ENCODE measurements around the gene TANGO6. TPM values are rescaled to one million over a fixed set of nuclear protein-coding genes. Genes with fewer than 3 reads are reported as not detected.

TANGO6 gene
- 13.2 and 16.7 TPM in 2 replicates for total RNA-seq (2014; rRNA removed; shearing (Covaris generic))

DNA sequence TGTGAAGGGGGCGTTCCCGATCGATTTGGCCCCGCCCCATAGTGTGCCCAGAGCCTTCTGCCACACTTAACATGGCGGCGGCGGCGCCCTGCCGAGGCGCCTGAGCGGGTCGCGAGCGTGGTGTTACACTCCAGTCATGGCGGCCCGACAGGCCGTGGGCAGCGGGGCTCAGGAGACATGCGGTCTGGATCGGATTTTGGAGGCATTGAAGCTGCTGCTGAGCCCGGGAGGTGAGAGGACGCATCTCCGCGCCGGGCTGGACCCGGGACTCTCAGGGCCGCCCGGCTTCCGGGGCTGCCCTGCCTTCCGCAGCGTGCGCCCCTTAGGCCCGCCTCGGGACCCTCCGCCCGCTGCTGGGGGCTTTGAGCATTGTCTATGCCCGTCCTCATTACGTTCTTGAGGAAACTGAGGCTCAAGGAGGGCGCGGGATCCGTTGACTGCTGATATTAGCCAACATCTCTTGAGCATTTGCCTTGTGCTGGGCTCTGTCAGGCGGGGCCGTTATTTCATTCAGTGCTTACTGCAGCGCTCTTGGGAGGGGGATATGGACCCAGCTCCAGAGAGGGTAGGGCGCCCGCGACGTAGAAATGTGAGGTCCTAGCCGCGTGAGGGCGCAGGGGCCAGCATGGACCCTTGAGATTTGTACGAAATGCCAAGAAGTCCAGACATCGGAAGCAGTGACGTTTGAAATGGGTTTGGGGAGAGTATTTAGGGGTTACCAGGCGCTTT lies at the start of gene TANGO6:
Gene TANGO6 (plus strand): TSS at position 50 of the 729 bp plus-strand sequence. CDS start 87 bp downstream, at position 137.
- DNase-seq = peak; percentile 92

DNA sequence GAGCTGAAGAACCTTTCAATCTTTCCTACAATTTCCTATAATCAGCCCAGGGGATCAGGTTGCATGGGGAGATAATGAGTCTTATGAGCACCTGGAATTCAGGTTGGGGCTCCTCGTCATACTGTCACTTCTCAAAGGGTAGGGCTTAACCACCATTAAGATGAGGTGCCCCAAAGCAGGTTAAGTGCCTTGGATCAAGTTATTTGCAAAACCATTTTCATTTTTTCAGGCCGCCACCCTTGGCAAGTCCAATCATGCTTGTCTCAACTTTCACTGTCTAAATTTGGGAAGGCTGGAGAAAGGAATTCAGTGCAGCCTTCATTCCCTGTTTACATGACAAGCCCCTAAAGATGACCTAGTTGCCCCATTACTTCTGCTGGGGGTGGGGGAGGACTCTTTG lies 44.9 kb upstream of the TANGO6 start:
- Histone ChIP-seq H3K4me3 (ENCODE audit: insufficient read depth, low read depth, low read length) (no peak overlapping the region), H3K27me3 (ENCODE audit: control insufficient read depth, insufficient read depth, low read length) (no peaks in the 10 kb centered on the region), H3K36me3 (replicated peaks; ENCODE audit: control insufficient read depth, insufficient read depth, low read length) (peaks cover 10% of the 10 kb centered on the region)
- no peak for DNase-seq

More for the DNA sequence above, at the start of gene TANGO6:
- Histone ChIP-seq H3K36me3 (replicated peaks; ENCODE audit: control insufficient read depth, insufficient read depth, low read length) (no peaks in the 10 kb centered on the region), H3K27me3 (ENCODE audit: control insufficient read depth, insufficient read depth, low read length) (no peaks in the 10 kb centered on the region), H3K4me3 (ENCODE audit: insufficient read depth, low read depth, low read length) (peak within 1 kb of the TSS; percentile 89)

DNA sequence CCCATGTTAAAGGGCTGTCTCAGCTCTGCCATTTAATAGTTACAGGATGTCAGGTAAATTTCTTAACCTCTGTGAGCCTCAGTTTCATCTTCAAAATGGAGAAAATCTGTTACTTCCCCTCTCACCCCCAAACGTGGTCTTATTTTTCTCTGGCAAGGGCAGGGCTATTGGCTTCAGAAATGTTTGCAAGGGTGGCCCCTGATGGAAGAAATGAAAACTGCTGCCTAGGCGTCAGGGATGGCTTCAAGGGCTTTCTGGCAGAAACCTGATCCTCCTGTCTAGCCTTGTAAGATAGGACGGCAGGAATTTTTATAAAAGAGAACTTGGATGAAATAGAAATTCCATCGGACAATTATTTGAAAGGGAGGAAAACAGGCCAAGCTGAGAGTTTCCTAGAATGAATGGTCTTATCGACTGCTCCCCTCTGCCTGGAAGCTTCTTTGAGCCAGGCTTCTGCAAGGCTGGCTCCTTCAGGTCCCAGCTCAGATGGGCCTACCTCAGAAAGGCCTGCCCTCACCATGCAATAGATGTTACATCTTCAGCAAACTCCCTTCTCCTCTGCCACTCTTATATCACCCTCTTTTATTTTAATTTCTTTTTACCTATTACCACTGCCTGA lies 43.0 kb upstream of the TANGO6 start:
- no peak overlapping the region for H3K4me3 ChIP-seq (ENCODE audit: insufficient read depth, low read depth, low read length)
- H3K27me3 ChIP-seq (ENCODE audit: control insufficient read depth, insufficient read depth, low read length) = no peaks in the 10 kb centered on the region
- H3K36me3 ChIP-seq (replicated peaks; ENCODE audit: control insufficient read depth, insufficient read depth, low read length) = peaks cover 10% of the 10 kb centered on the region
- DNase-seq = peak; percentile 71

GRCh38 chr16:68802190-68802589 lies 41.1 kb upstream of the TANGO6 start:
- peaks cover 10% of the 10 kb centered on the region for H3K36me3 ChIP-seq (replicated peaks; ENCODE audit: control insufficient read depth, insufficient read depth, low read length)
- H3K4me3 ChIP-seq (ENCODE audit: insufficient read depth, low read depth, low read length) = no peak overlapping the region
- no peak for DNase-seq
- no peaks in the 10 kb centered on the region for H3K27me3 ChIP-seq (ENCODE audit: control insufficient read depth, insufficient read depth, low read length)

- DNase-seq = no peak
- H3K4me3 ChIP-seq (ENCODE audit: insufficient read depth, low read depth, low read length) = no peak overlapping the region
- H3K36me3 ChIP-seq (replicated peaks; ENCODE audit: control insufficient read depth, insufficient read depth, low read length) = peaks cover 23% of the 10 kb centered on the region
- no peaks in the 10 kb centered on the region for H3K27me3 ChIP-seq (ENCODE audit: control insufficient read depth, insufficient read depth, low read length)
Observed at GRCh38 chr16:68806422-68806821, 36.9 kb upstream of the TANGO6 start.

- H3K4me3 ChIP-seq (ENCODE audit: insufficient read depth, low read depth, low read length) = no peak overlapping the region
- DNase-seq = no peak
- peaks cover 24% of the 10 kb centered on the region for H3K36me3 ChIP-seq (replicated peaks; ENCODE audit: control insufficient read depth, insufficient read depth, low read length)
- no peaks in the 10 kb centered on the region for H3K27me3 ChIP-seq (ENCODE audit: control insufficient read depth, insufficient read depth, low read length)
Observed at GRCh38 chr16:68806981-68807380, 36.4 kb upstream of the TANGO6 start.

DNA sequence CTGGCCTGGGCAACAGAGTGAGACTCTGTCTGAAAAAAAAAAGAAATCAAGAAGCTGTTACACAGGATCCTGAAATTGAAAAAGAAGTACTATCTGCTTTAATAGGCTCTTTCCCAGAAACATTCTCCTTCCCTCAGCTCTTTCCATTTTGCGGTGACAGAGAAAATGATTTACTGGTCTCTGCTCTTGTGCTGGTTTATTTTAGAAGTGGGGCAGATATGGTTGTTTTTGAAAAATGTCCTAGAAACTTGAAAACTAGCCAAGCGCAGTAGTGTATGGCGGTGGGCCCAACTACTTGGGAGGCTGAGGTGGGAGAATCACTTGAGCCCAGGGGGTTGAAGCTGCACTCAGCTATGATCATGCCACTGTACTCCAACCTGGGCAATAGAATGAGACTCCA lies 28.8 kb upstream of the TANGO6 start:
- no peak overlapping the region for H3K4me3 ChIP-seq (ENCODE audit: insufficient read depth, low read depth, low read length)
- no peak for DNase-seq
- H3K27me3 ChIP-seq (ENCODE audit: control insufficient read depth, insufficient read depth, low read length) = no peaks in the 10 kb centered on the region
- H3K36me3 ChIP-seq (replicated peaks; ENCODE audit: control insufficient read depth, insufficient read depth, low read length) = peaks cover 38% of the 10 kb centered on the region

DNA sequence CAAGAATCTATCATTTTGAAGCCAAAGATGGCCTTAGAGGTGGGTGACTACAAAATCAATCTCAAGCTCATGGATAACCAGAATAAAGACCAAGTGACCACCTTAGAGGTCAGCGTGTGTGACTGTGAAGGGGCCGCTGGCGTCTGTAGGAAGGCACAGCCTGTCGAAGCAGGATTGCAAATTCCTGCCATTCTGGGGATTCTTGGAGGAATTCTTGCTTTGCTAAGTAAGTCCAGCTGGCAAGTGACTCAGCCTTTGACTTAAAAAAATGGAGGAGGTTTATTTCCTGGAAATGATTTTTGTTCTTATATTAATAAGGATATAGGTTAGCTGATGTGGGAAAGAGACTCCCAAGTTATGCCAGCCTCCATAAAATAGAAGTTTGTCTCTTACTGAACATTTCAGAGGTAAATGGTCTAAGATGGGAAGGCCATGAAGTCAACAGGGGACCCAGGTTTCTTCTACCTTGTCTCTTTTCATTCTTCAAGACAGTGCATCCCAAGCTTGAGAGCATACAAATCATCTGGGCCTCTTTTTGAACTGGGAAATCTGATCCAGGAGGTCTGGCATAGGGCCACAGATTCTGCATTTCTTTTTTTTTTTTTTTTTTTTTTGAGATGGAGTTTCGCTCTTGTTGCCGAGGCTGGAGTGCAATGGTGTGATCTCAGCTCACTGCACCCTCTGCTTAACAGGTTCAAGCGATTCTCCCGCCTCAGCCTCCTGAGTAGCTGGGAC lies 19.8 kb upstream of the TANGO6 start:
- Histone ChIP-seq H3K27me3 (ENCODE audit: control insufficient read depth, insufficient read depth, low read length) (no peaks in the 10 kb centered on the region), H3K4me3 (ENCODE audit: insufficient read depth, low read depth, low read length) (no peak overlapping the region), H3K36me3 (replicated peaks; ENCODE audit: control insufficient read depth, insufficient read depth, low read length) (peaks cover 28% of the 10 kb centered on the region)
- DNase-seq = peak; percentile 46

DNA sequence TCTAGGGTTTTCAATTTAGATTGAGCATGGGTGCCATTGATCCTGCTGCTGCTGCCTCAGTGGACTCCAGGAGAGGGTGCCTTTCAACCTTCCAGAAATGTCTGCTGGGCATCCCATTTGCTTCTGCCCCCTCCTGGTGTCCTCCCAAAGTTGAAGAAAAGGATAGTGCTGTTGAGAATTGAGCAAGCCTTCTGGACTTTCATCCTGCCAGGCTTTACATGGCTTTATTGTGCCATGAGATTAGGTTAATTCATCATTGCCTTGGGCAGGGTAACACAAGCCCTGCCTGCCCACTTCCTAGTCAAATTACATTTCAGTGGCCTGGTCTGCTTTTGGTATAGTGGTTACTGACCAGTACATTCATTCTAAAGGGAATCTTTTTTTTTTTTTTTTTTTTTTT lies 17.9 kb upstream of the TANGO6 start:
- Histone ChIP-seq H3K27me3 (ENCODE audit: control insufficient read depth, insufficient read depth, low read length) (no peaks in the 10 kb centered on the region), H3K4me3 (ENCODE audit: insufficient read depth, low read depth, low read length) (no peak overlapping the region), H3K36me3 (replicated peaks; ENCODE audit: control insufficient read depth, insufficient read depth, low read length) (peaks cover 33% of the 10 kb centered on the region)

GRCh38 chr16:68826652-68827051 lies 16.7 kb upstream of the TANGO6 start:
- DNase-seq = no peak
- no peaks in the 10 kb centered on the region for H3K27me3 ChIP-seq (ENCODE audit: control insufficient read depth, insufficient read depth, low read length)
- peaks cover 35% of the 10 kb centered on the region for H3K36me3 ChIP-seq (replicated peaks; ENCODE audit: control insufficient read depth, insufficient read depth, low read length)
- no peak overlapping the region for H3K4me3 ChIP-seq (ENCODE audit: insufficient read depth, low read depth, low read length)

More for the DNA sequence above, 17.9 kb upstream of the TANGO6 start:
- DNase-seq = peak; percentile 32

DNA sequence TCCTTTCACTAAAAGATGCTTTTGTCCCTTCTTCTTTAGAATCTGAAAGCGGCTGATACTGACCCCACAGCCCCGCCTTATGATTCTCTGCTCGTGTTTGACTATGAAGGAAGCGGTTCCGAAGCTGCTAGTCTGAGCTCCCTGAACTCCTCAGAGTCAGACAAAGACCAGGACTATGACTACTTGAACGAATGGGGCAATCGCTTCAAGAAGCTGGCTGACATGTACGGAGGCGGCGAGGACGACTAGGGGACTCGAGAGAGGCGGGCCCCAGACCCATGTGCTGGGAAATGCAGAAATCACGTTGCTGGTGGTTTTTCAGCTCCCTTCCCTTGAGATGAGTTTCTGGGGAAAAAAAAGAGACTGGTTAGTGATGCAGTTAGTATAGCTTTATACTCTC lies 10.1 kb upstream of the TANGO6 start:
- Histone ChIP-seq H3K4me3 (ENCODE audit: insufficient read depth, low read depth, low read length) (no peak overlapping the region), H3K36me3 (replicated peaks; ENCODE audit: control insufficient read depth, insufficient read depth, low read length) (peaks cover 26% of the 10 kb centered on the region), H3K27me3 (ENCODE audit: control insufficient read depth, insufficient read depth, low read length) (no peaks in the 10 kb centered on the region)
- no peak for DNase-seq

DNA sequence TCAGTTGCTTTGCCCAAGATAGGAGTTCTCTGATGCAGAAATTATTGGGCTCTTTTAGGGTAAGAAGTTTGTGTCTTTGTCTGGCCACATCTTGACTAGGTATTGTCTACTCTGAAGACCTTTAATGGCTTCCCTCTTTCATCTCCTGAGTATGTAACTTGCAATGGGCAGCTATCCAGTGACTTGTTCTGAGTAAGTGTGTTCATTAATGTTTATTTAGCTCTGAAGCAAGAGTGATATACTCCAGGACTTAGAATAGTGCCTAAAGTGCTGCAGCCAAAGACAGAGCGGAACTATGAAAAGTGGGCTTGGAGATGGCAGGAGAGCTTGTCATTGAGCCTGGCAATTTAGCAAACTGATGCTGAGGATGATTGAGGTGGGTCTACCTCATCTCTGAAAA lies 8.8 kb upstream of the TANGO6 start:
- Histone ChIP-seq H3K4me3 (ENCODE audit: insufficient read depth, low read depth, low read length) (no peak overlapping the region), H3K27me3 (ENCODE audit: control insufficient read depth, insufficient read depth, low read length) (no peaks in the 10 kb centered on the region), H3K36me3 (replicated peaks; ENCODE audit: control insufficient read depth, insufficient read depth, low read length) (peaks cover 16% of the 10 kb centered on the region)
- DNase-seq = no peak

DNA sequence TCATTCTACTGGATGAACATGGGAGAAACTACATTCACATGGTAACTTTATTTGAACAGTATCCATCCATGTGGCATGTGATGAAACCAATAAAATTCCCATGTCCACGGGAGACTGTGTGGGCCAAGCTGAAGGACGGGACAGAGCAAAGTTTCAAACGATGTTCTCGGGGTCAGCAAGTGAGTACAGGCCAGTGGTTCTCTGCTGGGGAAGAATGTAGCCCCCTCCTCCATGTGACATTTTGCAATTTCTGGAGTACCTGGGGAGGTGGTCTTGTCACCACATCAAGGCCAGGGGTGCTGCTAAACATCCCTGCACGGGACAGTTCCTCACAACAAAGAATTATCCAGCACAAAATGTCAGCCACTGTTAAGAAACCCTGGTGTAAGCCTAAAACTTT lies 7.4 kb upstream of the TANGO6 start:
- DNase-seq = no peak

DNA sequence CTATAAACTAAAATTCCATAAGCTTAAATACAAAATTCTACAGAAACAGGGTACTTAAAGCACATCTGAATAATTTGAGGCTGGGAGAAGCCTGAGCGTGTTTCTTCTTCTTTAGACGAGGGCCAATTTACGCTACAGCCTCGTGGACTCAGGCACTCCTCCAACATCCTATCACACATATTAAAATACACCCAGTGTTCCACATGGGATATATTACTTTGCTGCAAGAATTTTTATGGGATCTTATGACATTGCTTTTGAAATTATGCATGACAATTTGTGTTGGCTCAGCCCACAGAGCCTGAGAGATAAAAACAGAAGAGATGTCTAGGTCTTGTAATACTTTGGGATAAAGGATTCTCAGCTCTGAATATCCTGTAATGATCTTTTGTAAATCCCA lies 3.5 kb upstream of the TANGO6 start:
- Histone ChIP-seq H3K36me3 (replicated peaks; ENCODE audit: control insufficient read depth, insufficient read depth, low read length) (no peaks in the 10 kb centered on the region), H3K4me3 (ENCODE audit: insufficient read depth, low read depth, low read length) (no peak overlapping the region), H3K27me3 (ENCODE audit: control insufficient read depth, insufficient read depth, low read length) (no peaks in the 10 kb centered on the region)
- no peak for DNase-seq

More for the DNA sequence above, 7.4 kb upstream of the TANGO6 start:
- Histone ChIP-seq H3K27me3 (ENCODE audit: control insufficient read depth, insufficient read depth, low read length) (no peaks in the 10 kb centered on the region), H3K36me3 (replicated peaks; ENCODE audit: control insufficient read depth, insufficient read depth, low read length) (peaks cover 13% of the 10 kb centered on the region), H3K4me3 (ENCODE audit: insufficient read depth, low read depth, low read length) (no peak overlapping the region)

Data from H7 (cell line).